Effector memory CD4-positive, alpha-beta T cell (primary cell): Measurements from ENCODE around the gene SLC6A8.
"Not testable (repeated sequence)": the region's sequence is repeated elsewhere in the genome, so short reads cannot be mapped to it uniquely, and the experiment has no call there.

Experiments used
- DNase-seq, 3 donors: peaks; one replicate each; pipeline ENCODE4 v3.0.0-alpha.2; 2020
- H3K27ac ChIP-seq: 2 replicates; pipeline ENCODE4 v1.7.0; 2013; ENCODE audit warnings: mild to moderate bottlenecking, low read length, moderate library complexity; ENCODE audit not compliant: insufficient read depth, poor library complexity, severe bottlenecking
- H3K27me3 ChIP-seq: replicated peaks from 2 replicates; pipeline ENCODE4 v1.7.0; 2013; ENCODE audit warnings: mild to moderate bottlenecking, low read length; ENCODE audit not compliant: insufficient read depth, control insufficient read depth, poor library complexity, severe bottlenecking
- H3K36me3 ChIP-seq: 2 replicates; pipeline ENCODE4 v1.7.0; 2013; ENCODE audit warnings: mild to moderate bottlenecking, low read length, moderate library complexity; ENCODE audit not compliant: control insufficient read depth, insufficient read depth
- H3K4me1 ChIP-seq: 2 replicates; pipeline ENCODE4 v1.7.0; 2013; ENCODE audit warnings: low read length, mild to moderate bottlenecking; ENCODE audit not compliant: control insufficient read depth, insufficient read depth, poor library complexity, severe bottlenecking
- H3K4me3 ChIP-seq: 2 replicates; pipeline ENCODE4 v1.7.0; 2013; ENCODE audit warnings: low read length, low read depth, mild to moderate bottlenecking; ENCODE audit not compliant: insufficient read depth, poor library complexity, severe bottlenecking
- H3K9me3 ChIP-seq: 2 replicates; pipeline ENCODE4 v1.7.0; 2013; ENCODE audit warnings: mild to moderate bottlenecking, low read length, moderate library complexity; ENCODE audit not compliant: control insufficient read depth

Gene SLC6A8

GRCh38 chrX:153688506-153688905, 780 bp downstream of the SLC6A8 start:
- no peak overlapping the region for H3K4me3 ChIP-seq
- H3K36me3 ChIP-seq, result no peaks in the 10 kb centered on the region
- H3K9me3 ChIP-seq, result no peaks in the 10 kb centered on the region
- no peaks in the 10 kb centered on the region for H3K27me3 ChIP-seq
- no peak for DNase-seq
- no peaks in the 10 kb centered on the region for H3K4me1 ChIP-seq
- no peak overlapping the region for H3K27ac ChIP-seq

- Histone ChIP-seq H3K27me3 (no peaks in the 10 kb centered on the region), H3K36me3 (no peaks in the 10 kb centered on the region), H3K9me3 (no peaks in the 10 kb centered on the region), H3K27ac (no peak overlapping the region), H3K4me3 (no peak overlapping the region), H3K4me1 (no peaks in the 10 kb centered on the region)
- no peak for DNase-seq
Observed at GRCh38 chrX:153688911-153689590, 1.3 kb downstream of the SLC6A8 start.

DNA sequence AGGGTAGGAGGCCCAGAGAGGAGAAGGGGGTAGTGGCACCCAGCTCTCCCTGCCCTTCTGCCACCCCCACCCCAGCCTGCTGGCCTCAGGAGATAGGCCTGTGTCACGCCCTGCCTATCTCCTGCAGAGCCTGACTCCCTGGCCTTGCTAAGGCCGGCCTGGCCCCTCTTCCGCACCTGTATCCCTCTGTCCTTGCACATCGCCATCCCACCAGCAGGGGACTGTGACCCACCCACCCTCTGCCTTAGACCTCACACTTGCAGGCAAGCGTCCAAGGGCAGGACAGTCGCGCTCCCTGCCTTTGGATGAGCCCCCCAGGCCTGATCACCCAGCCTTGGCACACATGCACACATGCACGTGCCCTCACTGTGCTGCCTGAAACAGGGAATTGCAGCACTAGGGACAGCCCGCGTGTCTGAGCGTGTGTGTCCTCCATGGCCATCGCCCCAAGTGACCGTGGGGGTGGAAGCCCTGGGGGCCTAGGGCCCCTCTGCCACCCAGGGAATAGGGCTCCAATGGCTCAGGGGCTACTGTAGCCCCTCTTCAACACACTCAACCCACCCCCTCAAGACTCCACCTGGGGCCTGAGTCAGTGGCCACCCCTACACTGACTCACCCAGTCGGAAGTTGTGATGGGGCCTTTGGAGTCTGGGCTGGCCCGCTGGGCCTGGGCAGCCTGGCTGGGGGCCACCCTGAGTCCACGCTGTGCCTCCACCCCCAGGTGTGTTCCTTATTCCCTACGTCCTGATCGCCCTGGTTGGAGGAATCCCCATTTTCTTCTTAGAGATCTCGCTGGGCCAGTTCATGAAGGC, 2.1 kb downstream of the SLC6A8 start:
- H3K4me1 ChIP-seq, result no peaks in the 10 kb centered on the region
- no peaks in the 10 kb centered on the region for H3K36me3 ChIP-seq
- H3K4me3 ChIP-seq, result no peak overlapping the region
- DNase-seq, result no peak
- H3K9me3 ChIP-seq, result no peaks in the 10 kb centered on the region
- H3K27me3 ChIP-seq, result no peaks in the 10 kb centered on the region
- no peak overlapping the region for H3K27ac ChIP-seq

DNA sequence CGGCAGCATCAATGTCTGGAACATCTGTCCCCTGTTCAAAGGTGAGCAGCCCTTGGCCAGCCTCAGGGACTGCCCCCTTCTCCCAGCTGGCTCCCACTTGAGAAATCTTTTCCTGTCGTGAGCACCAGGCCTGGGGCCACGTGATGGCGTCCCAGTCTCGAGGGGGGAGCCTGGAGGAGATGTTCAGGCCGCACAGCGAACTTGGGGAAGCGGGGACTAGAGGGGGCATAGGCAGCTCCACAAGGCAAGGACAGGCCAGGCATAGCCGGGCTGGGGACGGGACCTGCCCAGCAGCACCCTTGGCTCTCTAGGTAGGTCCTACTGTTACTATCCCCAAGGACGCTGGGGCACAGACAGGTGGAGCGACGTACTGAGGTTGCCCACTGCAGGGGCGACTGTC, 2.7 kb downstream of the SLC6A8 start:
- Histone ChIP-seq H3K27me3 (no peaks in the 10 kb centered on the region), H3K4me1 (no peaks in the 10 kb centered on the region), H3K36me3 (no peaks in the 10 kb centered on the region), H3K9me3 (no peaks in the 10 kb centered on the region), H3K4me3 (no peak overlapping the region), H3K27ac (no peak overlapping the region)
- no peak for DNase-seq

GRCh38 chrX:153691032-153691827, 3.5 kb downstream of the SLC6A8 start:
- DNase-seq, H3K9me3 ChIP-seq, H3K4me3 ChIP-seq, H3K36me3 ChIP-seq, H3K27ac ChIP-seq, H3K4me1 ChIP-seq, H3K27me3 ChIP-seq: not testable (repeated sequence)

GRCh38 chrX:153692003-153692402, 4.3 kb downstream of the SLC6A8 start:
- DNase-seq, result no peak
- no peak overlapping the region for H3K4me3 ChIP-seq
- no peaks in the 10 kb centered on the region for H3K4me1 ChIP-seq
- no peak overlapping the region for H3K27ac ChIP-seq
- H3K9me3 ChIP-seq, result no peaks in the 10 kb centered on the region
- H3K36me3 ChIP-seq, result no peaks in the 10 kb centered on the region
- H3K27me3 ChIP-seq, result no peaks in the 10 kb centered on the region

DNA sequence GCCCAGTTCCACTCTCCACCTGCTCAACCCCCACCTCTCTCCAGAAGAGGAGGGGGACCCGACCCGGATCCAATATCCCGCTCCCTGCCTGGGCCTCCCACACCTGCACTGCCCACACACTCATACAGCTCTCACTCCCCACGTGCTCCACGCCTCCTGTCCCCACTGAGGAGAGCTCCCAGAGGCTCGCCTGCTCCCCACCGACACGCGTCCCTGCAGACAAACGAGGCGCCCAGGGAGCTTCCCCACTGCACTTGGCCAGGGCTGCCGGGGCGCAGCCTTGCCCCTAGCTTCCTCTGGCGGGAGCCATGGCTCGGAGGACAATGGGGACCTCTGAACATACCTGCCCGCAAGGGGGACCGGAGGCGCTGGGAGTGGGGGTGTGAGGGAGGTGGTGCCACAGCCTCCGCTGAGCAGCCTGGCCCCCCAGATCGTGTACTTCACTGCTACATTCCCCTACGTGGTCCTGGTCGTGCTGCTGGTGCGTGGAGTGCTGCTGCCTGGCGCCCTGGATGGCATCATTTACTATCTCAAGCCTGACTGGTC, 5.0 kb downstream of the SLC6A8 start:
- no peaks in the 10 kb centered on the region for H3K36me3 ChIP-seq
- H3K9me3 ChIP-seq, result no peaks in the 10 kb centered on the region
- H3K4me1 ChIP-seq, result no peaks in the 10 kb centered on the region
- H3K27me3 ChIP-seq, result no peaks in the 10 kb centered on the region
- H3K27ac ChIP-seq, result no peak overlapping the region
- no peak for DNase-seq
- no peak overlapping the region for H3K4me3 ChIP-seq

GRCh38 chrX:153693216-153694086, 5.7 kb downstream of the SLC6A8 start:
- Histone ChIP-seq H3K27ac (no peak overlapping the region), H3K36me3 (no peaks in the 10 kb centered on the region), H3K4me3 (no peak overlapping the region), H3K4me1 (no peaks in the 10 kb centered on the region), H3K27me3 (no peaks in the 10 kb centered on the region), H3K9me3 (no peaks in the 10 kb centered on the region)
- no peak for DNase-seq

DNA sequence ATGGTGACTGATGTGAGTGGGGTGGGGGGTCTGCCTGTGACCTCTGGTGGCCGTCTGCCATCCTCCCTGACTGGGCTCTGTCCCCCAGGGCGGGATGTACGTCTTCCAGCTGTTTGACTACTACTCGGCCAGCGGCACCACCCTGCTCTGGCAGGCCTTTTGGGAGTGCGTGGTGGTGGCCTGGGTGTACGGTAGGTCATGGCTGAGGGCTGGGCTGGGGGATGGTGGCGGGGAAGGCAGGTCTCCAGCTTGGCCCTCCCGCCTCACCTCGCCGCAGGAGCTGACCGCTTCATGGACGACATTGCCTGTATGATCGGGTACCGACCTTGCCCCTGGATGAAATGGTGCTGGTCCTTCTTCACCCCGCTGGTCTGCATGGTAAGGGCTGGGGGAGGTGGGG, 6.5 kb downstream of the SLC6A8 start:
- H3K27me3 ChIP-seq, H3K9me3 ChIP-seq, H3K36me3 ChIP-seq, H3K4me3 ChIP-seq, H3K27ac ChIP-seq, DNase-seq, H3K4me1 ChIP-seq: not testable (repeated sequence)
